ENCODE results near the gene GNAI2.

GNAI2 gene

GRCh38 chr3:50235716-50236483 is at the start of gene GNAI2:
Gene GNAI2, plus strand, starts transcription at chr3:50236204. Its CDS starts 132 bp downstream, at chr3:50236336.
- peaks cover 9% of the 10 kb centered on the region for H3K36me3 ChIP-seq (replicated peaks)
- peak within 1 kb of the TSS; percentile 74 for H3K4me3 ChIP-seq
- in situ Hi-C loops (cut with MboI; ENCODE audit: low sequenced_read_pairs) = no loop called here
- no peaks in the 10 kb centered on the region for H3K27me3 ChIP-seq (ENCODE audit: low read depth)
- H3K4me1 ChIP-seq = peaks cover 13% of the 10 kb centered on the region
- H3K9me3 ChIP-seq = no peaks in the 10 kb centered on the region
- peak; percentile 98 to 100 for DNase-seq (ENCODE audit: low spot score in 2 of 2)

- DNase-seq (ENCODE audit: low spot score in 2 of 2) = no peak
- Histone ChIP-seq H3K9me3 (no peaks in the 10 kb centered on the region), H3K27me3 (ENCODE audit: low read depth) (no peaks in the 10 kb centered on the region), H3K4me1 (no peaks in the 10 kb centered on the region), H3K36me3 (replicated peaks) (no peaks in the 10 kb centered on the region), H3K4me3 (no peak overlapping the region)
- in situ Hi-C loops (cut with MboI; ENCODE audit: low sequenced_read_pairs) = no loop called here
These were observed 48.3 kb upstream of the GNAI2 start for GRCh38 chr3:50187750-50188149.

DNA sequence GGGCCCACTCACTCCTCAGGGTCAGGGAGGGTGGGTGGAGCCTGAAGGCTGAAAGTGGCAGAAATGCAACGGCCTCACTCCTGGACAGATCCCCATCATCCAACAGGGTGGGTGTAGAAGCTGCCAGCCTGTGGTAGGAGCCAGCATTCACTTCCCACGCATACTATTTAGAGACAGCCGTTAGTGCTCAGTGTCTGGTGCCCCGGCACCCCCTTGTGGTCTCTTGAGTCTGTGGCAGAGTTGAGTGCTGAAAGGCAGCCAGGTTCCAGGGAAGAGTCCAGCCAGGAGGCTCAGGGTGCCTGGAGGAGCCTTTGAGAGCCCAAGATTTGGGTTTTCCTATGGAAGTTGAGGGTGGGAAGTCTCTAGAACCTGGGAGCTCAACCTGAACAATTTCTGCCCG is 46.7 kb upstream of the GNAI2 start:
- Histone ChIP-seq H3K9me3 (no peaks in the 10 kb centered on the region), H3K27me3 (ENCODE audit: low read depth) (no peaks in the 10 kb centered on the region), H3K4me3 (no peak overlapping the region), H3K36me3 (replicated peaks) (no peaks in the 10 kb centered on the region), H3K4me1 (no peaks in the 10 kb centered on the region)
- in situ Hi-C loops (cut with MboI; ENCODE audit: low sequenced_read_pairs) = no loop called here
- peak; percentile 57 to 73 for DNase-seq (ENCODE audit: low spot score in 2 of 2)

- no peaks in the 10 kb centered on the region for H3K27me3 ChIP-seq (ENCODE audit: low read depth)
- in situ Hi-C loops (cut with MboI; ENCODE audit: low sequenced_read_pairs) = loop anchor here (5.0 kb wide), 1 partner anchor 82 kb away; no protein-coding TSS in a partner anchor
- H3K36me3 ChIP-seq (replicated peaks) = no peaks in the 10 kb centered on the region
- no peak overlapping the region for H3K4me3 ChIP-seq
- H3K4me1 ChIP-seq = 0 out of 2 replicates have a peak, but pooled peaks cover 3% of the 10 kb centered on the region
- no peaks in the 10 kb centered on the region for H3K9me3 ChIP-seq
- DNase-seq (ENCODE audit: low spot score in 2 of 2) = no peak
These were observed 46.0 kb upstream of the GNAI2 start for GRCh38 chr3:50189989-50190388.

DNA sequence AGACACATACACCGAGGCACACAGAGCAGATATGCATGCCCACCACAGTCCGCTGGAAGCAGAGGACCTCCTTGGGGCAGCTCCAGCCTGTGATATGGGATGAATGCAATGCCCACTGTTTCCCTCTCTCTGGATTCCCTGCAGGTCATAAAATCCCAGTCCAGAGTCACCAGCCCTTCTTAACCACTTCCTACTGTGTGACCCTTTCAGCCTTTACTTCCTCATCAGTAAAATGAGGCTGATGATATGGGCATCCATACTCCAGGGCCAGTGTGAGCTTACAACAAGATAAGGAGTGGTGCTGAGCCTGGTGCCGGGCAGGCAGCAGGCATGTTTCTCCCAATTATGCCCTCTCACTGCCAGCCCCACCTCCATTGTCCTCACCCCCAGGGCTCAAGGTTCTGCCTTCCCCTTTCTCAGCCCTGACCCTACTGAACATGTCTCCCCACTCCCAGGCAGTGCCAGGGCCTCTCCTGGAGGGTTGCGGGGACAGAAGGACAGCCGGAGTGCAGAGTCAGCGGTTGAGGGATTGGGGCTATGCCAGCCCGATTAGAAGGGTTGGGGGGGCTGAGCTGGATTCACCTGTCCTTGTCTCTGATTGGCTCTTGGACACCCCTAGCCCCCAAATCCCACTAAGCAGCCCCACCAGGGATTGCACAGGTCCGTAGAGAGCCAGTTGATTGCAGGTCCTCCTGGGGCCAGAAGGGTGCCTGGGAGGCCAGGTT is 44.9 kb upstream of the GNAI2 start, which contains the start of gene GNAT1:
Gene GNAT1, plus strand, starts transcription at position 675 of the 725 bp plus-strand sequence. CDS start 116 bp downstream, outside the sequence.
- DNase-seq (ENCODE audit: low spot score in 2 of 2) = no peak
- no peaks in the 10 kb centered on the region for H3K9me3 ChIP-seq
- 0 out of 2 replicates have a peak, but pooled peaks cover 3% of the 10 kb centered on the region for H3K4me1 ChIP-seq
- H3K27me3 ChIP-seq (ENCODE audit: low read depth) = no peaks in the 10 kb centered on the region
- H3K36me3 ChIP-seq (replicated peaks) = no peaks in the 10 kb centered on the region
- in situ Hi-C loops (cut with MboI; ENCODE audit: low sequenced_read_pairs) = loop anchor here (5.0 kb wide), 1 partner anchor 81 kb away; no protein-coding TSS in a partner anchor
- H3K4me3 ChIP-seq = no peak within 1 kb of the TSS

DNA sequence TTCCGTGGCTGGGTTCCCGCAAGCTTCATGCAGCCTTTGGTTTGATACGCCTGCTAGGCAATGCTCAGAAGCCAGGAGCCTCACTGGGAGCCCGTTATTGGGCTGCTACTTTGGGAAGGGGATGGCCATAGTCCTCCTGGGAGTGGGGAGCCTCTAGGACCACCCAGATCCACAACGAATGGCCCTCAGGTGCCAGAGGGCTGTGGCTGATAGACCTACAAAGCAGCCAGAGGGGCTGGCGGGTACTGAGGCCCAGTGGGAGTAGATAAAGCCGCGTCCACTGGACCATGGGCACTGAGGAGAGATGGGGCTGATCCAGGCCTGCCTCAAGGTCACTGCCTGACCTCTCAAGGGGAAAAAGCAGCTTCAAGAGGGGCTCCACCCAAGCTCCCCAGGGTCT is 43.9 kb upstream of the GNAI2 start:
- H3K27me3 ChIP-seq (ENCODE audit: low read depth) = peaks cover 7% of the 10 kb centered on the region; the same call in 1 of the 2 replicates
- H3K36me3 ChIP-seq (replicated peaks) = no peaks in the 10 kb centered on the region
- H3K4me1 ChIP-seq = 0 out of 2 replicates have a peak, but pooled peaks cover 3% of the 10 kb centered on the region
- H3K4me3 ChIP-seq = no peak overlapping the region
- DNase-seq (ENCODE audit: low spot score in 2 of 2) = no peak
- no peaks in the 10 kb centered on the region for H3K9me3 ChIP-seq
- in situ Hi-C loops (cut with MboI; ENCODE audit: low sequenced_read_pairs) = loop anchor here (5.0 kb wide), 1 partner anchor 80 kb away; no protein-coding TSS in a partner anchor

- Histone ChIP-seq H3K4me1 (0 out of 2 replicates have a peak, but pooled peaks cover 3% of the 10 kb centered on the region), H3K36me3 (replicated peaks) (no peaks in the 10 kb centered on the region), H3K4me3 (no peak overlapping the region), H3K9me3 (no peaks in the 10 kb centered on the region), H3K27me3 (ENCODE audit: low read depth) (peaks cover 11% of the 10 kb centered on the region)
- DNase-seq (ENCODE audit: low spot score in 2 of 2) = peak; percentile 30 to 87
- in situ Hi-C loops (cut with MboI; ENCODE audit: low sequenced_read_pairs) = loop anchor here (5.0 kb wide), 1 partner anchor 80 kb away; no protein-coding TSS in a partner anchor
These were observed 43.3 kb upstream of the GNAI2 start for GRCh38 chr3:50192689-50193141.

GRCh38 chr3:50193286-50193685 is 42.7 kb upstream of the GNAI2 start:
- Histone ChIP-seq H3K4me3 (no peak overlapping the region), H3K4me1 (0 out of 2 replicates have a peak, but pooled peaks cover 3% of the 10 kb centered on the region), H3K27me3 (ENCODE audit: low read depth) (peaks cover 16% of the 10 kb centered on the region), H3K36me3 (replicated peaks) (no peaks in the 10 kb centered on the region), H3K9me3 (no peaks in the 10 kb centered on the region)
- no peak for DNase-seq (ENCODE audit: low spot score in 2 of 2)
- in situ Hi-C loops (cut with MboI; ENCODE audit: low sequenced_read_pairs) = loop anchor here (5.0 kb wide), 1 partner anchor 79 kb away; no protein-coding TSS in a partner anchor

- no peak for DNase-seq (ENCODE audit: low spot score in 2 of 2)
- no peaks in the 10 kb centered on the region for H3K36me3 ChIP-seq (replicated peaks)
- no peaks in the 10 kb centered on the region for H3K9me3 ChIP-seq
- peaks cover 21% of the 10 kb centered on the region for H3K27me3 ChIP-seq (ENCODE audit: low read depth)
- no peak overlapping the region for H3K4me3 ChIP-seq
- in situ Hi-C loops (cut with MboI; ENCODE audit: low sequenced_read_pairs) = loop anchor here (5.0 kb wide), 1 partner anchor 79 kb away; no protein-coding TSS in a partner anchor
- H3K4me1 ChIP-seq = 0 out of 2 replicates have a peak, but pooled peaks cover 3% of the 10 kb centered on the region
These were observed 42.3 kb upstream of the GNAI2 start for GRCh38 chr3:50193746-50194127.

GRCh38 chr3:50194128-50194902 is 41.7 kb upstream of the GNAI2 start:
- H3K36me3 ChIP-seq (replicated peaks) = no peaks in the 10 kb centered on the region
- DNase-seq (ENCODE audit: low spot score in 2 of 2) = peak; percentile 54 to 86
- H3K4me1 ChIP-seq = 0 out of 2 replicates have a peak, but pooled peaks cover 3% of the 10 kb centered on the region
- H3K9me3 ChIP-seq = no peaks in the 10 kb centered on the region
- in situ Hi-C loops (cut with MboI; ENCODE audit: low sequenced_read_pairs) = loop anchor here (5.0 kb wide), 1 partner anchor 78 kb away; no protein-coding TSS in a partner anchor
- H3K27me3 ChIP-seq (ENCODE audit: low read depth) = peaks cover 27% of the 10 kb centered on the region
- H3K4me3 ChIP-seq = no peak overlapping the region

DNA sequence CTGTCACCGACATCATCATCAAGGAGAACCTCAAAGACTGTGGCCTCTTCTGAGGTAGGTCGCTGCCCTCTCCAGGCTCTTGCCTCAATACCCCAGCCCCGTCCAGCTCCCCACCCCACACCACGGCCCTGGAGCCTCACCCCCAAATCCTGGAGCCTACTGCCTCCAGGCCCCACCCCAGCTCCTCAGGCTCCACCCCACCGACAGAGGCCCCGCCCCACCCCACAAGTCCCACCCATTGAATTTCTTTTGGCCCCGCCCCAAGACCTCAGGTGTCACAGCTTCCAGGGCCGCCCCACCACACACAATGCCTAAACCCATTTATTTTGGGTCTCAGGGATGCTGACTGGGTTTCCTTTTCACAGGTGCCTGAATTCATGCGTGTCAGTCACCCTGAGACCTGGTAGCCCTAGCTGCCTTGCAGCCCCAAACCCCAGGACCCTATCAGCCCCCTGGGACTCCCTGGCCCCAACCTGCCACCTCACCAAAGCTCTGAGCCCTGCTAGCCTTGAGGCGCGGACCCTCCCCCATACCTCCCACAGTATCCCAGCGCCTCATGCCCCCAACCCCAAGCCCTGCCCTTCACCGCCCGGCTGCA is 41.0 kb upstream of the GNAI2 start:
- in situ Hi-C loops (cut with MboI; ENCODE audit: low sequenced_read_pairs) = loop anchor here (5.0 kb wide), 1 partner anchor 77 kb away; no protein-coding TSS in a partner anchor

GRCh38 chr3:50195501-50196252 is 40.3 kb upstream of the GNAI2 start:
- Histone ChIP-seq H3K9me3 (no peaks in the 10 kb centered on the region), H3K27me3 (ENCODE audit: low read depth) (peaks cover 36% of the 10 kb centered on the region), H3K4me1 (0 out of 2 replicates have a peak, but pooled peaks cover 3% of the 10 kb centered on the region), H3K36me3 (replicated peaks) (no peaks in the 10 kb centered on the region), H3K4me3 (no peak overlapping the region)
- no peak for DNase-seq (ENCODE audit: low spot score in 2 of 2)
- in situ Hi-C loops (cut with MboI; ENCODE audit: low sequenced_read_pairs) = no loop called here

More for the DNA sequence above, 41.0 kb upstream of the GNAI2 start:
- peak; percentile 23 to 65 for DNase-seq (ENCODE audit: low spot score in 2 of 2)
- H3K27me3 ChIP-seq (ENCODE audit: low read depth) = peaks cover 34% of the 10 kb centered on the region
- H3K9me3 ChIP-seq = no peaks in the 10 kb centered on the region
- no peaks in the 10 kb centered on the region for H3K36me3 ChIP-seq (replicated peaks)
- H3K4me1 ChIP-seq = 0 out of 2 replicates have a peak, but pooled peaks cover 3% of the 10 kb centered on the region
- H3K4me3 ChIP-seq = no peak overlapping the region
